ENCODE measurements around the gene TMEM42. TPM values are rescaled to one million over a fixed set of nuclear protein-coding genes. Genes with fewer than 3 reads are reported as not detected.

The TMEM42 gene
- total RNA-seq, 1 experiment from 2014 or later = 15.0 TPM

DNA sequence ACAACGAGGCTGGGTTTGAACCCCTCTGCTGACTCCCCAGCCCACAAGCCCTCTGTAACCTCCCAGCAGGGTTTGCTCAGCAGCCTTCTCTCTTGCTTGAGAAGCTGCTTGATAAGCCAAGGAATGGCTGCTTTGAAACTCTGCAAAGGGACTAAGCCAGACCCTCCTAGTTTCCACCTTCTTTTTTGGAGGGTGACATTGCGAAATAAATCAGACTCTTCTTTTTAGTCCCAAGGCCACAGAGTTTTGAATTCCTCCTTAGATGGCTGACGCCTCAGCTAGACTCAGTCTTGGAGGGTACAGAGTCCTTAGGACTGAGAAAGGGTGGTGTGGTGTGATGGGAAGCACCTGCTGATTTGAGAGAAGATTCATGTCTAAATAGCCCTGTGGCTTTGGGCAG is 13.9 kb downstream of the TMEM42 start (continued):
- TF ChIP-seq, protein P1, sequence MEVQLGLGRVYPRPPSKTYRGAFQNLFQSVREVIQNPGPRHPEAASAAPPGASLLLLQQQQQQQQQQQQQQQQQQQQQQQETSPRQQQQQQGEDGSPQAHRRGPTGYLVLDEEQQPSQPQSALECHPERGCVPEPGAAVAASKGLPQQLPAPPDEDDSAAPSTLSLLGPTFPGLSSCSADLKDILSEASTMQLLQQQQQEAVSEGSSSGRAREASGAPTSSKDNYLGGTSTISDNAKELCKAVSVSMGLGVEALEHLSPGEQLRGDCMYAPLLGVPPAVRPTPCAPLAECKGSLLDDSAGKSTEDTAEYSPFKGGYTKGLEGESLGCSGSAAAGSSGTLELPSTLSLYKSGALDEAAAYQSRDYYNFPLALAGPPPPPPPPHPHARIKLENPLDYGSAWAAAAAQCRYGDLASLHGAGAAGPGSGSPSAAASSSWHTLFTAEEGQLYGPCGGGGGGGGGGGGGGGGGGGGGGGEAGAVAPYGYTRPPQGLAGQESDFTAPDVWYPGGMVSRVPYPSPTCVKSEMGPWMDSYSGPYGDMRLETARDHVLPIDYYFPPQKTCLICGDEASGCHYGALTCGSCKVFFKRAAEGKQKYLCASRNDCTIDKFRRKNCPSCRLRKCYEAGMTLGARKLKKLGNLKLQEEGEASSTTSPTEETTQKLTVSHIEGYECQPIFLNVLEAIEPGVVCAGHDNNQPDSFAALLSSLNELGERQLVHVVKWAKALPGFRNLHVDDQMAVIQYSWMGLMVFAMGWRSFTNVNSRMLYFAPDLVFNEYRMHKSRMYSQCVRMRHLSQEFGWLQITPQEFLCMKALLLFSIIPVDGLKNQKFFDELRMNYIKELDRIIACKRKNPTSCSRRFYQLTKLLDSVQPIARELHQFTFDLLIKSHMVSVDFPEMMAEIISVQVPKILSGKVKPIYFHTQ (CRISPR knock-in tag; IDR thresholded peaks at IDR 0.05) = no peak
- TF ChIP-seq PRRX2 (CRISPR knock-in tag; IDR thresholded peaks at IDR 0.05) = no peak
- no peak for TF ChIP-seq TEAD1 (CRISPR knock-in tag; IDR thresholded peaks at IDR 0.05)
- TF ChIP-seq ZNF232 (CRISPR knock-in tag; IDR thresholded peaks at IDR 0.05) = no peak
- no peak for TF ChIP-seq ZNF263 (CRISPR knock-in tag; IDR thresholded peaks at IDR 0.05; ENCODE audit: low read depth)
- TF ChIP-seq ZBTB43 (CRISPR knock-in tag; IDR thresholded peaks at IDR 0.05) = no peak
- TF ChIP-seq KAT7 (CRISPR knock-in tag; IDR thresholded peaks at IDR 0.05; ENCODE audit: borderline replicate concordance) = no peak
- TF ChIP-seq, protein P2, sequence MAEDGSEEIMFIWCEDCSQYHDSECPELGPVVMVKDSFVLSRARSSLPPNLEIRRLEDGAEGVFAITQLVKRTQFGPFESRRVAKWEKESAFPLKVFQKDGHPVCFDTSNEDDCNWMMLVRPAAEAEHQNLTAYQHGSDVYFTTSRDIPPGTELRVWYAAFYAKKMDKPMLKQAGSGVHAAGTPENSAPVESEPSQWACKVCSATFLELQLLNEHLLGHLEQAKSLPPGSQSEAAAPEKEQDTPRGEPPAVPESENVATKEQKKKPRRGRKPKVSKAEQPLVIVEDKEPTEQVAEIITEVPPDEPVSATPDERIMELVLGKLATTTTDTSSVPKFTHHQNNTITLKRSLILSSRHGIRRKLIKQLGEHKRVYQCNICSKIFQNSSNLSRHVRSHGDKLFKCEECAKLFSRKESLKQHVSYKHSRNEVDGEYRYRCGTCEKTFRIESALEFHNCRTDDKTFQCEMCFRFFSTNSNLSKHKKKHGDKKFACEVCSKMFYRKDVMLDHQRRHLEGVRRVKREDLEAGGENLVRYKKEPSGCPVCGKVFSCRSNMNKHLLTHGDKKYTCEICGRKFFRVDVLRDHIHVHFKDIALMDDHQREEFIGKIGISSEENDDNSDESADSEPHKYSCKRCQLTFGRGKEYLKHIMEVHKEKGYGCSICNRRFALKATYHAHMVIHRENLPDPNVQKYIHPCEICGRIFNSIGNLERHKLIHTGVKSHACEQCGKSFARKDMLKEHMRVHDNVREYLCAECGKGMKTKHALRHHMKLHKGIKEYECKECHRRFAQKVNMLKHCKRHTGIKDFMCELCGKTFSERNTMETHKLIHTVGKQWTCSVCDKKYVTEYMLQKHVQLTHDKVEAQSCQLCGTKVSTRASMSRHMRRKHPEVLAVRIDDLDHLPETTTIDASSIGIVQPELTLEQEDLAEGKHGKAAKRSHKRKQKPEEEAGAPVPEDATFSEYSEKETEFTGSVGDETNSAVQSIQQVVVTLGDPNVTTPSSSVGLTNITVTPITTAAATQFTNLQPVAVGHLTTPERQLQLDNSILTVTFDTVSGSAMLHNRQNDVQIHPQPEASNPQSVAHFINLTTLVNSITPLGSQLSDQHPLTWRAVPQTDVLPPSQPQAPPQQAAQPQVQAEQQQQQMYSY (CRISPR knock-in tag; IDR thresholded peaks at IDR 0.05) = no peak
- TF ChIP-seq MLX (CRISPR knock-in tag; IDR thresholded peaks at IDR 0.05) = no peak
- TF ChIP-seq ATF2 (CRISPR knock-in tag; IDR thresholded peaks at IDR 0.05; ENCODE audit: borderline replicate concordance, low read depth) = no peak
- TF ChIP-seq, protein P3, sequence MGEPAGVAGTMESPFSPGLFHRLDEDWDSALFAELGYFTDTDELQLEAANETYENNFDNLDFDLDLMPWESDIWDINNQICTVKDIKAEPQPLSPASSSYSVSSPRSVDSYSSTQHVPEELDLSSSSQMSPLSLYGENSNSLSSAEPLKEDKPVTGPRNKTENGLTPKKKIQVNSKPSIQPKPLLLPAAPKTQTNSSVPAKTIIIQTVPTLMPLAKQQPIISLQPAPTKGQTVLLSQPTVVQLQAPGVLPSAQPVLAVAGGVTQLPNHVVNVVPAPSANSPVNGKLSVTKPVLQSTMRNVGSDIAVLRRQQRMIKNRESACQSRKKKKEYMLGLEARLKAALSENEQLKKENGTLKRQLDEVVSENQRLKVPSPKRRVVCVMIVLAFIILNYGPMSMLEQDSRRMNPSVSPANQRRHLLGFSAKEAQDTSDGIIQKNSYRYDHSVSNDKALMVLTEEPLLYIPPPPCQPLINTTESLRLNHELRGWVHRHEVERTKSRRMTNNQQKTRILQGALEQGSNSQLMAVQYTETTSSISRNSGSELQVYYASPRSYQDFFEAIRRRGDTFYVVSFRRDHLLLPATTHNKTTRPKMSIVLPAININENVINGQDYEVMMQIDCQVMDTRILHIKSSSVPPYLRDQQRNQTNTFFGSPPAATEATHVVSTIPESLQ (CRISPR knock-in tag; IDR thresholded peaks at IDR 0.05) = no peak

DNA sequence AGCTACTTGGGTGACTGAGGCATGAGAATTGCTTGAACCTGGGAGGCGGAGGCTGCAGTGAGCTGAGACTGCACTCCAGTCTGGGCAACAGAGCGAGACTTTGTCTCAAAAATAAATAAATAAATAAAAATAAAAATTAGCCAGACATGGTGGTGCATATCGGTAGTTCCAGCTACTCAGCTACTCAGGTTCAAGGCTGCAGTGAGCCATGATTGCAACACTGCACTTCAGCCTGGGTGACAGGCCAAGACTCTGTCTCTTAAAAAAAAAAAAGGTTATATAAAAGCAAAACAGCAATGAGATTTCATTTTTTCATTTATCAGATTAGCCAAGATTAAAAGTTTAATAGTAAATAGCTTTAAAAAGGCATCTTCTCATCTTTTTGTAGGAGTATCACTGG is 15.6 kb downstream of the TMEM42 start:
- no peak overlapping the region for H3K27ac Mint-ChIP-seq
- ChIA-PET CTCF (no interaction called here), POLR2A (no interaction called here)
- H3K4me3 Mint-ChIP-seq = no peak overlapping the region
- H3K9me3 Mint-ChIP-seq = no peaks in the 10 kb centered on the region
- no peaks in the 10 kb centered on the region for H3K4me1 Mint-ChIP-seq
- no peak for DNase-seq (ENCODE audit: low spot score)
- ATAC-seq = no peak
- H3K36me3 Mint-ChIP-seq = no peaks in the 10 kb centered on the region
- no peak for TF ChIP-seq CTCF (IDR thresholded peaks at IDR 0.05)
- no peak for TF ChIP-seq NR2C2 (CRISPR knock-in tag; IDR thresholded peaks at IDR 0.05)
- TF ChIP-seq, protein P4, sequence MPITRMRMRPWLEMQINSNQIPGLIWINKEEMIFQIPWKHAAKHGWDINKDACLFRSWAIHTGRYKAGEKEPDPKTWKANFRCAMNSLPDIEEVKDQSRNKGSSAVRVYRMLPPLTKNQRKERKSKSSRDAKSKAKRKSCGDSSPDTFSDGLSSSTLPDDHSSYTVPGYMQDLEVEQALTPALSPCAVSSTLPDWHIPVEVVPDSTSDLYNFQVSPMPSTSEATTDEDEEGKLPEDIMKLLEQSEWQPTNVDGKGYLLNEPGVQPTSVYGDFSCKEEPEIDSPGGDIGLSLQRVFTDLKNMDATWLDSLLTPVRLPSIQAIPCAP (CRISPR knock-in tag; IDR thresholded peaks at IDR 0.05) = no peak
- TF ChIP-seq, protein P1 (CRISPR knock-in tag; IDR thresholded peaks at IDR 0.05) = no peak
- TF ChIP-seq ZBTB43 (CRISPR knock-in tag; IDR thresholded peaks at IDR 0.05) = no peak
- no peaks in the 10 kb centered on the region for H3K27me3 Mint-ChIP-seq (ENCODE audit: low read depth)
